Smooth muscle cell of the brain vasculature (primary cell): Measurements from ENCODE around the gene PRG2.
"Not testable (repeated sequence)": the region's sequence is repeated elsewhere in the genome, so short reads cannot be mapped to it uniquely, and the experiment has no call there.

Experiments used
- DNase-seq: peaks from one replicate; pipeline ENCODE4 v3.0.0-alpha.2; 2012; ENCODE audit warnings: low read depth, low spot score

The PRG2 gene

DNA sequence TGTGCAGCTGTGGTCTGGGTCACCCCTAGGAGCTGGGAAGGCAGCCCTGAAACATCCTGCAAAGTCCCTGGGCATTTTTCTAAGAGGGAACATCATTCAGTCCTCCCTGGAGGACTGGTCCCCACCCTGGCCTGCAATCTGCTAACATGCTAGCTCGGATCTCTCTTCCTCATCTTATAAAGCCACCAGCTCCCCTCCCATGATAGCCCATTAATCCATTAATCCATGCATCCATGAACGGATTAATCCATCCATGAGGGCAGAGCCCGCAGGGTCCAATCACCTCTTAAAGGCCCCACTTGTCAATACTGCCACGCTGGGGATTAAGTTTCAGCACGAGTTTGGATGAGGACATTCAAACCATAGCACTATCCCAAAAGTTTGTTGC, 21.6 kb downstream of the PRG2 start:
- DNase-seq: no peak

DNA sequence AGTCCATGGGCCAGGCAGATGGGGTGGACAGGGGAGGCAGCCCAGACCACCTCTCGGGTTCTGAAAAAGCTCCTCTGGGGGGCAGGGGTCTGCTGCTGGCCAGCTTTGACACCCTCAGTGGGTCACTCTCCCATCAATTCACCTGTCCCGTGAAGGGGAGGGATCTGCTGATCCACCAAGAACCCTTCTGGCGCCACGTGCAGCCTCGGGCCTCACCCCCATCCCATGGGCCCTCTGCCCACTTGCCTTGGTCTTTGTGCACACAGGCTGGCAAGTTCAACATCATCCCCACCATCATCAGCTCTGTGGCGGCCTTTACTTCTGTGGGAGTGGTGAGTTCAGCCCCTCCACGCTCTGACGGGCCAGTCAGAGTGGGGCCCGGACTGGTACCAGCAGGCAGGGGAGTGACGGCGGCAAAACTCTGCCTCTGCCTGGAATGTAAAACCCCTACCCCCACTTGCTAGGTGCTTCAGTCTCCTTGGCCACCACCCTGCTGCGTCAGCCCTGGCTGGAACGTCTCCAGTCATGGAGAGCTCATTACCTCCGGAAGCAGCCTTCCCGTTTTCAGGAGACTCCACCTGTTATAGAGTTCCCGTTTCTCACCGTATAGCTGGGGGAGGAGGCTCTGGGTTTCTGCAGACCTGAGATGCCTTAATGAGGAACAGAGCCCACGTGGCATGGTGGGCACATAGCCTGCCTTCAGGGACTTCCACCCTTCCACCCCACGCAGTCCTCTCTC, 22.2 kb downstream of the PRG2 start:
- DNase-seq: no peak

DNA sequence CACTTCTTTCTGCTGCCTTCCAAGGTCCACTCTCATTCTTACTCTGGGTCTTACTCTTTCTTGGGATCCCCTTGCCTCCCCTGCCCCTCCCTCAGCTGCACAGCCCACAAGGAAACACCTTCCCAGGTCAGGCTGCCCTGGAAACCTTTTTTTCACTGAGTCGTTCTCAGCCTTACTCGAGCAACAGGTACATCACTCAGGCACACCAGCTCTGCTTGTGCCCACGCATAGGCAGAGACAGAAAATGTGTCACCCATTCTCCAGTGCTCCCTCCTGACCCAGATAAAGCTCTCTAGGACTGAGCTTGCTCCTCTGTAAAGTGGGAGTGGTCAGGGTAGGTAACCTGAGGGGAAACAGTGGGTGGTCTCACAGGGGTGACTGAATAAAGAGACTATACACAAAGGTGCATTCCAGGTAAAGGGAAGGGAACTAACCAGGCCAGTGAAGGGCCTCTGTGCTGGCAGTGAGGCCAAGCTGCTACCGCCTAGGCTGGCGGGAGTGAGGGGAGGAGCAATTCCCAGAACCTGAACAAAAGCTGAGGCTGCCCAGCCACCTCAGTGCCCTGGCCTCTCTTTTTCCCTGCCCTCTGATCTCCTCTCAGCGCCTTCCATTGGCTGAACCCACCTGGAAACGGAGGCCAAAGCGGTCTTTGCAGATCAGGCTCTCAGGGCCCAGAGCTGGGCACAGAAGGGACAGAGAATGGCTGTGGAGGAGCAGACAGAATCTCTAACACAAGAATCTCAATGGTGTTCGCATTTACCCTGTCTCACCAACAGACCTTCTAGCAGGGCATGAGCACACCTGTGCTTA, 25.4 kb downstream of the PRG2 start:
- no peak for DNase-seq

DNA sequence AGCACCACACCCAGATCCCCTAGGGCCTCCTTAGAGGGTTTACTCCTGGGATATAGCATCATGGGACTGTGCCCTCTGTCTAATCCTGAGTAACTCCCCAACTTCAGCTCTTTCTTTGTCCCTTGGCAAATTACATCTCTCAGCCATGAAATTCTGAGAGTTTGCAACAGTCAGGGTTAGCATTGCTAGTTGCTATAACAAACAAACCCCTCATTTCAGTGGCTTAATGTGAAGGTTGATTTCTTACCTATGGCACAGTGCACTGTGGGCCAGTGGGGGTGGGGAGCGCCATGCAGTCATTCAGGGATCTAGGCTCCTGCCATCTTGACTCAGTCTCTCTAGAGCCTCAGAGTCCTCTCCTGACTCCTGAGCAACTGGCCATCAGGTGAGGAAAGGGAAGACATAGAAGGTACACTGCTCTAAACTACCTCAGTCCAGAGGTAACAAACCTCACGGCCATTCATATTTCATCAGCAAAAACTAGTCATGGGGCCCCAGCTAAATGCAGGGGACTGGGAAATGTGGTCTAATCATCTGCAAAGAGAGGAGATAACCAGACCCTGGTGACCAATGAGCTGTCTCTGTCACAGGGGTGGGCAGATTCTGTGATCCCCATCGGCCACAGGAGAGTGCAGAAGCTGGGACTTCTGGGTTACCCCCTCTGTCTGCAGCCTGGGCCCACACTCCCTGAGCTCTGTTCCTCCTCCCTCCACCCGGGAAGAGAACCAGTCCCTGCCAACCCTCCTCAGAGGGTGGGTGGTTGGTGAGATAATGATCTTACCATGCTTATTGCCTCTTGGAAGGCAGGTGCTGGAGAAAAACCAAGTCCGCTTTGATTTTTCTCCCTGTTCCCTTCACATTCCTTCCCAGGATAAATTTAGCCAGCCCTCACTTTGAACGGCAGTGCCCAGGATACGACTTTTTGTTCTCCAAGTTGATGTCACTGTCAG, 27.0 kb downstream of the PRG2 start:
- DNase-seq: no peak

DNA sequence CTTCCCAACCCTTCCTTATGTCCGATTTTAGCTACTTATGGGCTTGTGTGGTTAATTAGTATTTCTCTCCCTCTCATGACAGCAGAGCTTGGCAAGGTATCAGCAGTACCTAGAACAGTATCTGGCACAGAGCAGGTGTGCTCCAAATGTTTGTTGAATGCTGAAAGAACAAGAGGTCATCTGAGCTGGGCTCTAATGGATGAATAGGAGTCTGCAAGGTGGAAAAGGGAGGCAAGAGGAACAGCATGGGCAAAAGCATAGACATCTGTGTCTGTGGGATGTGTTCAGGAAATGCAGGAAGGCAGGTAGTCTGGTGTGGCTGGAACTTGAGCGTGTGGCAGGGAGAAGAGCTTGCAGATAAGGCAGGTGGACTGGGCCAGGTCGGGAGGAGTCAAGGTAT, 28.5 kb downstream of the PRG2 start:
- DNase-seq: no peak

DNA sequence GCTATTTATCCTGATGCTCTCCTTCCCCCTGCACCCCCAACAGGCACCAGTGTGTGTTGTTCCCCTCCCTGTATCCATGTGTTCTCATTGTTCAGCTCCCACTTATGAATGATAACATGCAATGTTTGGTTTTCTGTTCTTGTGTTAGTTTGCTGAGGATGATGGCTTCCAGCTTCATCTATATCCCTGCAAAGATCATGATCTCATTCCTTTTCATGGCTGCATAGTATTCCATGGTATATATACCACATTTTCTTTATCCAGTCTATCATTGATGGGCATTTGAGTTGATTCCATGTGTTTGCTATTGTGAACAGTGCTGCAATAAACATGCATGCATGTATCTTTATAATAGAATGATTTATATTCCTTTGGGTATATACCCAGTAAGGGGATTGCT, 29.0 kb downstream of the PRG2 start:
- not testable (repeated sequence) for DNase-seq

DNA sequence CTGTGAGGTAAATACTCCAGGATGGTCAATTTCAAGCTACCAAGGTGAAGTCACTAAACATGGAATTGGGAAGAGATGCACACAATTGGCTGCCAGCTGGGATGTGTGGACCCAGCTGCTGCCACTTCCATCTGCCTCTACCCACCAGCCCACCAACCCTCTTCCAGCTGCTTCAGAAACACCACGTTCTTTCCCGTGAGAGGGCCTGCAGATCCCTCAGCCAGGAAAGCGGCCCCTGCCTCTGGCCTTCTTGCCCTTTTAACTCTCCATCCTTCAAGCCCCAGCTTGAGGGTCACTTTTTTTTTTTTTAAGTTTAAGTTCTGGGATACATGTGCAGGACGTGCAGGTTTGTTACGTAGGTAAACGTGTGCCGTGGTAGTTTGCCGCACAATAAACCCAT, 29.5 kb downstream of the PRG2 start:
- DNase-seq: no peak

DNA sequence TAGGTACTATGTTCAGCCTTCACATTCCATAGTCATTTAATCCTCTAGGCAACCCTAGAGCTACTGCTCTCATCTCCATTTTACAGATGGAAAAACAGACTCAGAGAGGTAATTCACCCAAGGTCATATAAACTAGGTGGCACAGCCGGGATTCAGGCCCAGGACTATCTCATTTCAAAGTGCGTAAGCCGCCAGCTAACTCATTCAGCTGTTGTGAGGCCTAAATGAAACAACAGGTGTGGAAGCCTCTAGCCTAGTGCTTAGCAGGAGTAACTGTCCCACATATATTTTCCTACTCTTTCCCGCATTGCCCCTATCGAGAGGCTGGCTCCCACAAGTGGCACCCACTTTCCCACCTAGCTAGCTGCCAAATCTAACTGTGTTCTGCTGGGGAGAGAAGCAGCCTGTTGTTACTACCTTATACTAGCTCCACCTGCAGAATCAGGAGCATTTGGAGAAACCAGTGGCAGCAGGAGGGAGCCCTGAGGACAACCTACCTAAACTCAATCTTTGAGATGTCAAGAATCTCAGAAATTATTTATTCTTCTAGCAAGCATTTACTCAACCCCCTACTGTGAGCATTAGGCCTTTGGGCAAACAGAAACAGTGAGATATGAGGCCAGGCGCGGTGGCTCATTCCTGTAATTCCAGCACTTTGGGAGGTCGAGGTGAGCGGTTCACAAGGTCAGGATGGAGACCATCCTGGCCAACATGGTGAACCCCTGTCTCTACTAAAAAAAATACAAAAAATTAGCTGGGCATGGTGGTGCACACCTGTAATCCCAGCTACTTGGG, 30.4 kb downstream of the PRG2 start:
- no peak for DNase-seq

DNA sequence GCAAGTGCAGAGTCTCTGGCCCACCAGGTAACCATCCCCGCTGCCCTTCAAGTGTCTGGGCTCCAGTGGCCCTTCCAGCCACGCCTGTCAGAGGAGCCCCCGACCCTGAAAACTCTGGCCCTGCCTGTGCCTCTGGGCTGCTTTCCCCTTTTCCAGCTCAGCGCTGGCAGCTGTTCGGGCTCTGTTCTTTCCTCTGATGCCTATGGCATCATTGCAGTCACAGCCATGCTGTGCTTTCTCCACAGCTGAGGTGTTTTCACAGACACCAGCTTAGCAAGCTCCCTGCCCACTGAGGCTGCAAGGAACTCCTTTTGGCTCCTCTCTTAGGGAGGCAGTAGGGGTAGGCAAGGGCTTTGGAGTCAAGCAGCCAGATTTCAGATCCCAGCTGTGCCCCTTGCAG, 31.1 kb downstream of the PRG2 start:
- no peak for DNase-seq

DNA sequence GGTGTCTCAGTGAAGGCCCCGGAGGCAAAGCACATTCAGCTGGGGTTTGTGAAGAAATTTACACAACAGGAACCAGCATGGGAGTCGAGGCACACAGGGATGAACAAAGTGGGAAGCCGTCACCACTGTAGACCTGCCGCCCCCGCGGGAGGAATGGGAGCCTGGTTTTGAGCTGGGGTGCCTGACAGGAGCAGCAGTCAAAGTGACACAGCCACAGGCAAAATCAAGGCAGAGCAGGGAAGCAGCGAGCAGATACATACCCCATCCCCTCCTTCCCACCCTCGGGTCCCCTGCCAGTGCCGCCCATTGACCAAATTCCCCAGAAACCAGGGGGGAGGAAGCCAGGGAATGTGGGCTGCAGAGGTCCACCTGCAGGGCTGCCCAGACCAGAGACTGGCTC, 31.5 kb downstream of the PRG2 start:
- DNase-seq: no peak

DNA sequence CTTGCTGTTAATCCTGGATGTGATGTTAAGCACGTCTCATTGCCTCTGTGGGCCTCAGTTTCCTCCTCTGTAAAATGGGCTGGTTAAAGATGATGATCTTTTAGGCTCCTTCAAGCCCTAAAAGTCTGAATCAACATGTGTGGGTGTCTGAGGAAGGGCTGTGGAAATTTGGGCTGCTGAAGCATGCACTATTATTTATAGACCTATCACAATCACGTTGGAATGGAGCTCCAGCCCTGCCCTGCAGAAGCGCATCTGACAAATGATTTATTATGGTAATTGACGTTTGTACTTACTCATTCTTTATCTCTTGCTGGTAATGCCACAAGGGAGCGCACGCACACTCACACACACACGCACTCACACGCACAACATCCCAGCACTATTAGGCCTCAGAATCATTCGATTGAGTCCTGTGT, 31.9 kb downstream of the PRG2 start:
- no peak for DNase-seq

DNA sequence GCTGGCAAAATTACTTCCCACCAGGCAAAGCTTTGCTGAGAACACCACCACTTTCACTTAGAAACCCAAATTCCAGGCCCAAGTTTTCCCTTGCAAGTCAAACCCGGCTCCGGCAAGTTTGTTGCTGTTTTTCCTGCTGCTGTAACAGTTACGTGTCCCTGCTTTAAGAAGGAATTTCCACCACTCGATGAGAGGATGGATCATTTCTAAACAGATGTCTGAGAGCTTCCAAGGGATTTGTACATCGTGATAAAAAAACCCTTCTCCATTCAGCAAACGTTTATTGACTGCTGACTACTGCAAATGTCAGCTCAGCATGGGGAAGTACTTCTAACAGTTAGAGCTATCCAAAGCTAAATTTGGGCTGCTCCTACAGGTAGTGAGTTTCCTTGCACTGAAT, 32.6 kb downstream of the PRG2 start:
- no peak for DNase-seq

DNA sequence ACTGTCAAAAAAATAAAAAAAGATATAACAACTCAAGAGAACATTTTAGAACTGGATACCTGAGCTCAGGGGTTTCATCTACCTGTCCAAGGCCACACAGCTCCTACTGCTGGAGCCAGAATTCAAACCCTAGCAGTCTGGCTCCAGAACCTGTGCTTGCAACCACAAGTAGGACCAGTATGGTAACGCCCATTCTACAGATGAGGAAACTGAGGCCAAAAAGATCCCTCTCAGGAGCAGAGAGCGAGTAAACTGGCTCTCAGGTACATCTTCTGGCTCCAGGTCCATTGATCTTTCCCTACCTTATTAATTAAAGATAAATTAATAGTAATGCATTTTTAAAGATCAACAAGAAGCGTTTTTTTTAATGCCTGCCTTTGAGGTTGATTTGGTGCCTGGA, 33.1 kb downstream of the PRG2 start:
- DNase-seq: no peak

DNA sequence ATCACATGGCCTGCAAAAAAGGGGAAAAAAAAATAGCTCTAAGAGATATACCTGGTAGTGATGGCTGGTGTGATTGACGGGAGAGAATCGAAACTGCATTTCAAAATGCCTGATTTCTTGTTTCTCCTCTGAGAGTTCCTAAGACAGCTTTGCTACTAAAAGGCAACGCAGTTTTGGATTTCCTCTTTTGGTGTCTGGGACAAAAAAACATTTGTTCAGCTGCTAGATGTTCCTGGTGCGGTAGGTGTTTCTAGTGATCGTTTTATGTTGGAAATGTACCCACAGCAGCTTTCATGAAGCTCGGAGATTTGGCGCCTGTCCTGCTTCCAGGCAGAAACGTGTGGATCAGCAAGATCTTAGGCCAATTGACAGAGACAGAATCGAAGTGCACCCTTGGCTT, 34.2 kb downstream of the PRG2 start:
- no peak for DNase-seq

DNA sequence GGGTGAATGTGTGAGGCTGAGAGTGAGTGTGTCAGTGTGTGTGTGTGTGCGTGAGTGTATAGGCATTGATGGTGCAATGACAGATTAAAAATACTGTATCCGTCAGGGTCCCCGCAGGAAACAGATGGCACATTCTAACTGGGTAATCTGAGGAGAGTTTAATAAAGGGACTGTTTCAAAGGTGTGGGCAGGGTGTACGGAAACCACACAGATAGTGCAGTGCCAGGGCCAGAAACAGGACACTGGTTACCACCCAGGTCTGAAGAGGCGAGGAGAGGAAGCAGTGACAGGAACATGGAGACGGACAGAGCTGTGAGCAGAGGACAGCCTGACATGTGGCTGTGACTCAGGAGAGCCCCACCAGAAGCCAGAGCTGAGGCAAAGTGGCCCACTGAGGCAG, 35.8 kb downstream of the PRG2 start:
- DNase-seq: no peak

DNA sequence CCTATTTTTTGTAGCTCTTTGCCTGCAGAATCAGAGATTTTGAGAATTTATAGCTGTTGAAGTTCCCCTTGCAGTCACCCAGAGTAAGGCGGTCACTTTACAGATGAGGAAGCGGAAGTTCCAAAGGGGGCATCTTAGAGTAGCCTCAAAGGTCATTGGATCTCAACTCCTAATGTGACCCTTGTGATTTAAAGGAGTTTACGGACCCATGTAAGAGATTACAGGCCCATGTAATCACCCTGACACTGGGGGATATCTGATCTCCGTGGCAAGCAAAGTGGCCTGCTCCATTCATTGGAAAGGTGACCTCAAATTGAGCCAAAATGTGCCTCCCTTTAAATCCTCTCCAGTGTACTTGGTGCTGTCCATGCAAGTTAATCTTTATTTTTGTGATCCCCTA, 36.6 kb downstream of the PRG2 start:
- DNase-seq: no peak

DNA sequence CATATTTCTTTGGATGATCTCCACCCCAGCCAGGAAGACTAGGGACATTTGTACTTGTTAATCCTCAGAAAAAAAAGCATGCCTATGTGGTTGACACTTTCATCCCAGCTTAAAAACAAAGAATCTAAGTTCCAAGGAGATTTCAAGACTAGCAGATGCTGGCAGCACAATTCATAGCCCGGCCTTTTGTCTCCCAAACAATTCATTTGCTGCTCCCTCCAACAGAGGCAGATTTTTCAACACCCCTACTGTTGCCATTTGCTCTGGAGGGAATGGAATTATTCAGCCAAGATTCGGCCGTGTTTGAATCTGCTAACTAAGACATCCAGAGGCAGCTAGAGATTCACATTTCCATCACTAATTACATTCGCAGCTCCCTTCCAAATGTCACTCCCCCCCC, 37.0 kb downstream of the PRG2 start:
- DNase-seq: no peak

DNA sequence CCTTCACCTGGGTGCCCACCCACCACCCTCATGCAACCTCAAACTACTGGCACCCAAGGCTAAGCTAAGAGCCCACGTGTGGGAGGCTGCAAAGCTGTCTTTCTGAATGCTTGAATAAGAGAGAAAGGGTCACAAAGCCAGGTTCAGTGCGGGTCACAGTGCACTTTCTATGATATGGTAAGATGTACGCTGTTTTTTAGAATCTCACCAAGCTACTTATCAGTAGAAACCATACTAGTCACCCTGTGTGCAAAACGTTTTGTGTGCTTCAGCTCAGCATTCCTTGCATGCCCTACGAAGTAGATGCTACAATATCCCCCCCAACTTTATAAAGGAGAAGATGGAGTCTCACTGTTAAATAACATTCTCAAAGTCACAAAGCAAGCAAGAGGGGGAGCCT, 37.4 kb downstream of the PRG2 start:
- DNase-seq: no peak

DNA sequence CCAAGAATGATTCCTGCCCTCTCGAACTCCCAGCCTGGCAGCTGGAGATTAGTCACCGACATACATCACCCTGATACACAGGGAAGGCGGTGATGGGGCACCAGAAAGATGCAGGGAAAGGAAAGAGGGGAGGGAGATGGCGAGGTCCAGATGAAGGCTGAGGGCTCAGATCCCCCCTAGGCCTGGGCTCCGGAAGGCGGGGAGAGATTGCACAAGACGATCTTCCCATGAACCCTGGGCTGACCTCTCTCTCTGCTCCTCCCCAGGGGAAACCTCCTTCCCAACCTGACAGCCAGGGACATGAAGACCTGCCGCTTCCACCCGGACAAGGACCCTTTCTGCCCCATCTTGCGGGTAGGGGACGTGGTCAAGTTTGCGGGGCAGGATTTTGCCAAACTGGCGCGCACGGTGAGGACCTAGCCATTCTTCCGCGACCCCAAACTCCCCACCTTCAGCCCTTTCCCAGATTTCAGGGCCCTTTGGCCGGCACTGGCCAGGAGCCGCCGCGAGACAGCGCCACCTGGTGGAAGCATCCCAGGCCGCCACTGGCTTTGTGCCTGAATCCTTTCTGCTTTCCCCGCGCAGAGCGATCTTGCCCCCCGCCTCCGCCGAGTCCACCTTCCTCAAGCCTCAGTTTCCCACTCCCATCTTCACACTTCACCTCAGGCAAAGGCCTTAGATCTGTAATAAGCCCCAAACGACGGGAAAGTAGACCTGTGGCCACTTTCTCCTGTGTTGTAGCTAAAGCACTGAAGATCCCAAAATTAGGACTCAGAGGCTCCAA, 40.8 kb downstream of the PRG2 start:
- DNase-seq: no peak

DNA sequence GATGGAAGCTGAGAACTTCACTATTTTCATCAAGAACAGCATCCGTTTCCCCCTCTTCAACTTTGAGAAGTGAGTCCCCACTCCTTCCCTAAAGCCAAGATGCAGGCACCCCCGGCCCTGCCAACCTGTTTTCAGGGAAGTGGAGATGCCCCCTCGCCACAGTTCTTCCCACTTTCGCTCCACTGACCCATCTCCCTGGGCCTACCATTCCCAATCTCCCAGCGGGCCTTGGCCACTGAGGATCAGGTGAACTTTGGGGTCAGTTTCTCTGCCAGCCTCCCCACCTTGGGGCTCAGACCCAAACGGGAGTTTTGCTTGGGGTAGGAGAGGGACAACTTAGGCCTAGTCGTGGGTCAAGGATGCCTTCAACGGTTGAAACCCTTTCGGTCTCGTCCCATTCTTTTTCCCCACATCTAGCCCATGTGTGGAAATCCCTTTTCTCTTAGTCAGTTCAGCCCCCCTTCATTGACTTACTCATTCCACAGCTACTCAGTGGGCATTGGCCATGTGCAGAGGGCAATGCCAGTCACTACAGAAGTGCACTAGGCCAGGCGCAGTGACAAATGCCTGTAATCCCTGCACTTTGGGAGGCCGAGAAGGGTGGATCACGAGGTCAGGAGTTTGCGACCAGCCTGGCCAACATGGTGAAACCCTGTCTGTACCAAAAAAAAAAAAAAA, 41.7 kb downstream of the PRG2 start:
- DNase-seq: no peak
